ENCODE measurements around the gene ACSM6.

DNA sequence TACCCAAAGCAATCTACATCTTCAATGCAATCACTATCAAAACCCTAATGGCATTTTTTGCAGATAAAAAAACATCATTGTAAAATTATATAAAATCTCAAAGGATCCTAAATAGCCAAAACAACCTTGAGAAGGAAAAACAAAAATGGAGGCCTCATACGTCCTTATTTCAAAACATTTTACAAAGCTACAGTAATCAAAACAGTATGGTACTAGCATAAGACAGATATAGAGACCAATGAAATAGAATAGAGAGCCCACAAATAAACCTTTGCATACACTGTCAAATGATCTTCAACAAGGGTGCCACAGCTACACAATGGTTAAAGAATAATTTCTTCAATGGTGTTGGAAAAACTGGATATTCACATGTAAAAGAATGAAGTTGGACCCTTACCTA is 62.2 kb downstream of the ACSM6 start:
- TF ChIP-seq, protein P1, sequence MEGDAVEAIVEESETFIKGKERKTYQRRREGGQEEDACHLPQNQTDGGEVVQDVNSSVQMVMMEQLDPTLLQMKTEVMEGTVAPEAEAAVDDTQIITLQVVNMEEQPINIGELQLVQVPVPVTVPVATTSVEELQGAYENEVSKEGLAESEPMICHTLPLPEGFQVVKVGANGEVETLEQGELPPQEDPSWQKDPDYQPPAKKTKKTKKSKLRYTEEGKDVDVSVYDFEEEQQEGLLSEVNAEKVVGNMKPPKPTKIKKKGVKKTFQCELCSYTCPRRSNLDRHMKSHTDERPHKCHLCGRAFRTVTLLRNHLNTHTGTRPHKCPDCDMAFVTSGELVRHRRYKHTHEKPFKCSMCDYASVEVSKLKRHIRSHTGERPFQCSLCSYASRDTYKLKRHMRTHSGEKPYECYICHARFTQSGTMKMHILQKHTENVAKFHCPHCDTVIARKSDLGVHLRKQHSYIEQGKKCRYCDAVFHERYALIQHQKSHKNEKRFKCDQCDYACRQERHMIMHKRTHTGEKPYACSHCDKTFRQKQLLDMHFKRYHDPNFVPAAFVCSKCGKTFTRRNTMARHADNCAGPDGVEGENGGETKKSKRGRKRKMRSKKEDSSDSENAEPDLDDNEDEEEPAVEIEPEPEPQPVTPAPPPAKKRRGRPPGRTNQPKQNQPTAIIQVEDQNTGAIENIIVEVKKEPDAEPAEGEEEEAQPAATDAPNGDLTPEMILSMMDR (conservative IDR thresholded peaks at IDR 0.05; ENCODE audit: low read depth, low read length), result no peak
- TF ChIP-seq EZH2 (IDR thresholded peaks at IDR 0.05; ENCODE audit: borderline replicate concordance, low read depth, low read length, poor library complexity, severe bottlenecking), result no peak

All from A673 (cell line).